Epithelial cell of proximal tubule (primary cell): ENCODE measurements around the gene CHP2. TPM values are rescaled to one million over a fixed set of nuclear protein-coding genes. Genes with fewer than 3 reads are reported as not detected.
"Not testable (repeated sequence)": the region's sequence is repeated elsewhere in the genome, so short reads cannot be mapped to it uniquely, and the experiment has no call there.

ENCODE experiments used
- DNase-seq: peaks from one replicate; pipeline ENCODE4 v3.0.0-alpha.2; 2011; ENCODE audit warnings: low read depth
- H3K4me3 ChIP-seq: 2 replicates; pipeline ENCODE4 v1.5.1; 2011; ENCODE audit warnings: low read depth, mild to moderate bottlenecking, low read length
- total RNA-seq: library from RNA; depleted of rRNA; stranded (reverse); fragments of >200 nt; gene quantifications from 2 replicates; pipeline ENCODE4 v1.2.3, GENCODE V29; 2015
- TF ChIP-seq, protein P1 (sequence below): conservative IDR thresholded peaks from 2 replicates; pipeline ENCODE4 v1.5.1; 2012; ENCODE audit warnings: low read depth, mild to moderate bottlenecking, low read length

CHP2 gene
- total RNA-seq, 1 donor from 2014 or later: not detected

DNA sequence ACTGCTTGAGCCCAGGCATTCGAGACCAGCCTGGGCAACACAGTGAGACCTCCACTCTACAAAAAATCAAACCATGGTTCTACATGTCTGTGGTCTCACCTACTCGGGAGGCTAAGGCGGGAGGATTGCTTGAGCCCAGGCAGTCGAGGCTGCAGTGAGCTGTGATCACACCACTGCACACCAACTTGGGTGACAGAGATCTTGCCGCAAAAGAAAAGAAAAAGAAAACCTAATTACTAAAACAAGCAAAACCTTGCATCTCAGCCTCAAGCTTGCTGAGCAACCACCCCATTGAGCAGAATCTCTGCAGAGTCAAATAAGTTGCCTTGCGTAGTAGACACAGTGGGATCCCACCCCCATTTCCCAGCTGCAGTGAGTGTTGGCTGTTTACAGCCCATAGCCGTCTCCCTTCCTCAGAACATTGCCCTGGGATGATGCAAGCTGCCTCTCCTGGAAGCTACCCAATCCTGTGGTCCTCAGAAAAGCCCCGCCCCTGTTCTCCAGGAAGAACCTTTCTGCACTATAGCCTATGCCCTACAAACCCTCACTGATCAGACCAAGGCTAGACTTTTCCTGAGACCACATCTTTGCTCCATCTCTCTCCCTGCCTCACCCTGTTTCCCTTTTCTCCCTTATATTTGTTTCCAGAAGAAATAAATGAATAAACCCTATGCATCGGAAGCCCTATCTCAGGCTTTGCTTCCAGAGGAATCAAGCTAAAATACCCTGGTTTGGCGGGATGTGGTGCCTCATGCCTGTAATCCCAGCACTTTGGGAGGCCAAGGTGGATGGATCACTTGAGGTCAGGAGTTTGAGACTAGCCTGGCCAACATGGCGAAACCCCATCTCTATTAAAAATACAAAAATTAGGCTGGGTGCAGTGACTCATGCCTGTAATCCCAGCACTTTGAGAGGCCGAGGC is 25.1 kb upstream of the CHP2 start:
- TF ChIP-seq, protein P1, sequence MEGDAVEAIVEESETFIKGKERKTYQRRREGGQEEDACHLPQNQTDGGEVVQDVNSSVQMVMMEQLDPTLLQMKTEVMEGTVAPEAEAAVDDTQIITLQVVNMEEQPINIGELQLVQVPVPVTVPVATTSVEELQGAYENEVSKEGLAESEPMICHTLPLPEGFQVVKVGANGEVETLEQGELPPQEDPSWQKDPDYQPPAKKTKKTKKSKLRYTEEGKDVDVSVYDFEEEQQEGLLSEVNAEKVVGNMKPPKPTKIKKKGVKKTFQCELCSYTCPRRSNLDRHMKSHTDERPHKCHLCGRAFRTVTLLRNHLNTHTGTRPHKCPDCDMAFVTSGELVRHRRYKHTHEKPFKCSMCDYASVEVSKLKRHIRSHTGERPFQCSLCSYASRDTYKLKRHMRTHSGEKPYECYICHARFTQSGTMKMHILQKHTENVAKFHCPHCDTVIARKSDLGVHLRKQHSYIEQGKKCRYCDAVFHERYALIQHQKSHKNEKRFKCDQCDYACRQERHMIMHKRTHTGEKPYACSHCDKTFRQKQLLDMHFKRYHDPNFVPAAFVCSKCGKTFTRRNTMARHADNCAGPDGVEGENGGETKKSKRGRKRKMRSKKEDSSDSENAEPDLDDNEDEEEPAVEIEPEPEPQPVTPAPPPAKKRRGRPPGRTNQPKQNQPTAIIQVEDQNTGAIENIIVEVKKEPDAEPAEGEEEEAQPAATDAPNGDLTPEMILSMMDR: no peak
- H3K4me3 ChIP-seq: no peak overlapping the region
- DNase-seq: peak; percentile 10

DNA sequence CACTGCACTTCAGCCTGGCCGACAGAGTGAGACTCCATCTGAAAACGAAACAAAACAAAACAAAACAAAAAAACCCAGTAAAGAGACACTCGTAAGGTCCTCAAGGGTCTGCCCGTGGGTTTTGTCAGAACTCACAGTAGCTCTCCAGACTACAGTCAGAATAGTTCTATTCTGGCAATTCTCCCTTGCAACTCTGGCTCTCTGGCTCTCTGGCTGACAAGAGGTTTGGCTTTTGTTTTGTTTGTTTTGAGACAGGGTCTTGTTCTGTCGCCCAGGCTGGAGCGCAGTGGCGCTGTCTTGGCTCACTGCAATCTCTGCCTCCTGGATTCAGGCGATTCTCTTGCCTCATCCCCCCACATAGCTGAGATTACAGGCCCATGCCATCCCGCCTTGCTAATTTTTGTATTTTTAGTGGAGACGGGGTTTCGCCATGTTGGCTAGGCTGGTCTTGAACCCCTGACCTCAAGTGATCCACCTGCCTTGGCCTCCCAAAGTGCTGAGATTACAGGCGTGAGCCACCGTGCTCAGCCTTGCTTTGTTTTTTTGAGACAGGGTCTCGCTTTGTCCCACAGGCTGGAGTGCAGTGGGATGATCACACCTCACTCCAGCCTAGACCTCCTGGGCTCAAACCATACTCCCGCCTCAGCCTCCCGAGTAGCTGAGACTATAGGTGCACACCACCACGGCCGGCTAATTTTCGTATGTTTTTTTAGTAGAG is 20.5 kb upstream of the CHP2 start:
- no peak overlapping the region for H3K4me3 ChIP-seq
- DNase-seq: no peak
- TF ChIP-seq, protein P1: no peak

DNA sequence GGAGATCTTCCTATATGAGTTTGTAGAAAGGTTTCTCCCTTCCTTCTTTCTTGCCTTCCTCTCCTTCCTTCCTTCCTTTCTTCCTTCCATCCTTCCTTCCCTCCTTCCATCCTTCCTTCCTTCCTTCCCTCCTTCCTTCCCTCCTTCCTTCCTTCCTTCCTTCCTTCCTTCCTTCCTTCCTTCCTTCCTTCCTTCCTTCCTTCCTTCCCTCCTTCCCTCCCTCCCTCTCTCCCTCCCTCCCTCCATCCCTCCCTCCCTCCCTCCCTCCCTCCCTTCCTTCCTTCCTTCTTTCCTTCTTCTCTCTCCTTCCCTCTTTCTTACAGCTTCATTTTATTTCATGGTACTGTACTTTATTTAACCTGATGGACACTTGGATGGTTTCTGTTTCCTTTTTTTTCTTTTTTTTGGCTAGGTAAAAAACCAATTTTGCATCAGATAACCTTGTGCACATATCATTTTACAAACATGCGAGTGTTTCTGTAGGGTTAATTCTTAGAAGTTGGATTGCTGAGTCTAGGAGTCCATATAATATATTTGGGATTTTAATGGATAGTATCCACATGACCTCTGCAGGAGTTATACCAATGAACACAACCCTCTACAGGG is 17.3 kb upstream of the CHP2 start:
- not testable (repeated sequence) for DNase-seq, H3K4me3 ChIP-seq

DNA sequence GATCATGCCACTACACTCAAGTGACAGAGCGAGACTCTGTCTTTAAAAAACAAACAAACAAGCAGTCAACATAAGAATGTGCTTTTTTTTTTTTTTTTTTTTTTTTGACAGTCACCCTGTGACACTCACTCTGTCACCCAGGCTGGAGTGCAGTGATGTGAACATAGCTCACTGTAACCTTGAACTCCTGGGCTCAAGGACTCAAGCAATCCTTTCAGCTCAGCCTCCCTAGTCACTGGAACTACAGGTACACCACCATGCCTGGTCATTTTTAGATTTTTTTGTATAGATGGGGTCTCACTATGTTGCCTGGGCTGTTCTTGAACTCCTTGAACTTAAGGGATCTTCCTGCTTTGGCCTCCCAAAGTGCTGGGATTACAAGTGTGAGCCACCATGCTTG is 15.3 kb upstream of the CHP2 start:
- H3K4me3 ChIP-seq: no peak overlapping the region
- DNase-seq: no peak
- TF ChIP-seq, protein P1: no peak

DNA sequence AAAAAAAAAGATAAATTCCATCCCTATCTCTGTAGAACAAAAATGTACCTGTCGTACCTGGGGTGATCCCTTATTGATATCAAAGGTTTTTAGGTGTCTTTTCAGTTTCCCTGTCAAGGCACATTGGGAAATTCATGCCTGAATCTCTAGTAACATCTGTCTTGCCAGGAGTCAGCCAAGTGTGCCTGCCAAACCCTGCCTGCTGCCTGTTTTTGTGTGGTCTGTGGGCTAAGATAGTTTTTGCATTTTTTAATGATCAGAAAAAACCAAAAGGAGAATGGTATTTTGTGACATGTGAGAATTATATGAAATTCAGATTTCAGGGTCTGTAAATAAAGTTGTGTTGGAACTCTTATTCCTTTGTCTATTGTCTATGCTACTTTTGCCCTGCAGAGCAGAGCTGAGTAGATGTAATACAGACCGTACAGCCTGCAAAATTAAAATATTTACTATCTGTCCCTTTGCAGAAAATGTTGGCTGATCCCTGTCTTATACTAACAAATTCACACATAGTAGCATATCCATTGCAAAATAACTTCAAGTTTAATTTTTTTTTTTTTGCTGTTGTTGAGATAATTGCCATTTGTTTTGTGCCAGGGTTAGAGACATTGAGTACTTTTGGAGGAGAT is 13.0 kb upstream of the CHP2 start:
- TF ChIP-seq, protein P1: no peak

DNA sequence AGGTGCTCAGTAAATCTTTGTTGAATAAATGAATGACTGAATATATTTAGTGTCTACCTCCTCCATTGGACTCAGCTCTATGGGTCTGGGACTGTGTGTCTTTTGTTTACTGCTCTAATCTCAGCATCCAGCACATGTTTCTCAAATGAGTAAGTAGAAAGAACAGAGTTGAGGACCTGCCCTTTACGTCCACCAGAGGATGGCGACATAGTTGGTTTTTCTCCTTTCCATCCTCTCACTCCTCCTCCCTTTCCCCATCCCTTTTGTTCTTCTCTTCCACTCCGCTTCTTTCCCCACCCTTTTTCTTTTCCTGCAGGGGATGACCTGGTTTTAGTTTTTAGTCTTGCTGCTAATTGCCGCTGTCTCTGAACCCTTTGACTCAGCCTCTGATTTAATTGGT is 12.1 kb upstream of the CHP2 start:
- no peak overlapping the region for H3K4me3 ChIP-seq
- DNase-seq: no peak
- TF ChIP-seq, protein P1: no peak

More for the DNA sequence above, 13.0 kb upstream of the CHP2 start:
- no peak overlapping the region for H3K4me3 ChIP-seq
- no peak for DNase-seq

DNA sequence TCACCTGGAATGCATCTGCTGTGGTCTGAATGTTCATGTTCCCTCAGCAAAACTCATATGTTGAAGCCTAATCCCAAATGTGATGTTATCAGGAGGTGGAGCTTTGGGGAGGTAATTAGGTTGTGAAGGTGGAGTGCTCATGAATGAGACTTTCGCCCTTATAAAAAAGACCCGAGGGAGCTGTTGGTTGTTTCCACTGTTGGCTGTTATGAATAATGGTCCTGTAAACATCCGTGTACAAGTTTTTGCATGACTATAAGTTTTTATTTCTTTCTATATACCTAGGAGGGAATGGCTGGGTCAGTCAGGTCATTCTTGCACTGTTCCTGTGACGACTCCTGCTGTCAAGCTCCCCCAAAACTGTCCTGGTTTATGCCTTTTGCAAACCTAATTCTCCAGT is 9.6 kb upstream of the CHP2 start:
- TF ChIP-seq, protein P1: no peak
- H3K4me3 ChIP-seq: no peak overlapping the region
- no peak for DNase-seq
